Trophoblast cell (in vitro differentiated cells and primary cell): ENCODE data around the gene DPP9.
A peak's percentile ranks its signal among the peaks of the same experiment; 100 is the strongest.

ENCODE experiments used
- DNase-seq, 2 donors: peaks; one replicate each; pipeline ENCODE4 v3.0.0-alpha.2; 2016
- H2AFZ ChIP-seq: 2 replicates; pipeline ENCODE4 v1.6.1; 2013; ENCODE audit warnings: low read length, moderate library complexity, mild to moderate bottlenecking; ENCODE audit not compliant: insufficient read depth, poor library complexity
- H2AK5ac ChIP-seq: 2 replicates; pipeline ENCODE4 v1.6.1; 2013; ENCODE audit warnings: mild to moderate bottlenecking, low read length
- H2BK120ac ChIP-seq: 2 replicates; pipeline ENCODE4 v1.6.1; 2013; ENCODE audit warnings: low read length, mild to moderate bottlenecking, moderate library complexity; ENCODE audit not compliant: insufficient read depth, poor library complexity
- H2BK12ac ChIP-seq: 2 replicates; pipeline ENCODE4 v1.6.1; 2013; ENCODE audit warnings: mild to moderate bottlenecking, low read length, moderate library complexity
- H2BK5ac ChIP-seq: 2 replicates; pipeline ENCODE4 v1.6.1; 2013; ENCODE audit warnings: low read length, low read depth, moderate library complexity, mild to moderate bottlenecking; ENCODE audit not compliant: poor library complexity
- H3K14ac ChIP-seq: 2 replicates; pipeline ENCODE4 v1.6.1; 2013; ENCODE audit warnings: mild to moderate bottlenecking, low read length
- H3K18ac ChIP-seq: 2 replicates; pipeline ENCODE4 v1.6.1; 2013; ENCODE audit warnings: mild to moderate bottlenecking, low read length
- H3K23ac ChIP-seq: 2 replicates; pipeline ENCODE4 v1.6.1; 2013; ENCODE audit warnings: low read length
- H3K27ac ChIP-seq: 2 replicates; pipeline ENCODE4 v1.5.1; 2013; ENCODE audit warnings: low read depth, mild to moderate bottlenecking, inconsistent platforms, low read length, moderate library complexity
- H3K27me3 ChIP-seq: 2 replicates; pipeline ENCODE4 v1.6.1; 2013; ENCODE audit warnings: inconsistent platforms, mild to moderate bottlenecking, low read length, moderate library complexity; ENCODE audit not compliant: insufficient read depth
- H3K36me3 ChIP-seq, 2 experiments: 1 replicate in 1 of 2; 2 replicates in 1 of 2; pipeline ENCODE4 v1.6.1; 2013; ENCODE audit warnings: low read length in 2 of 2, mild to moderate bottlenecking in 2 of 2, moderate library complexity in 1 of 2; ENCODE audit not compliant: insufficient read depth in 2 of 2, control insufficient read depth in 1 of 2
- H3K4ac ChIP-seq: 2 replicates; pipeline ENCODE4 v1.6.1; 2013; ENCODE audit warnings: low read depth, mild to moderate bottlenecking, low read length, moderate library complexity
- H3K4me1 ChIP-seq, 2 experiments: 1 replicate in 1 of 2; 2 replicates in 1 of 2; pipeline ENCODE4 v1.6.1; 2013; ENCODE audit warnings: low read length in 2 of 2, mild to moderate bottlenecking in 2 of 2, moderate library complexity in 1 of 2; ENCODE audit not compliant: insufficient read depth in 2 of 2, control insufficient read depth in 1 of 2
- H3K4me2 ChIP-seq: 2 replicates; pipeline ENCODE4 v1.6.1; 2013; ENCODE audit warnings: inconsistent platforms, mild to moderate bottlenecking, low read length, moderate library complexity
- H3K4me3 ChIP-seq: 2 replicates; pipeline ENCODE4 v1.5.1; 2013; ENCODE audit warnings: mild to moderate bottlenecking, low read depth, low read length, inconsistent platforms
- H3K79me1 ChIP-seq: one replicate; pipeline ENCODE4 v1.6.1; 2013; ENCODE audit warnings: low read length
- H3K79me2 ChIP-seq: 2 replicates; pipeline ENCODE4 v1.6.1; 2013; ENCODE audit warnings: low read length, mild to moderate bottlenecking; ENCODE audit not compliant: control insufficient read depth, insufficient read depth, poor library complexity
- H3K9ac ChIP-seq: 2 replicates; pipeline ENCODE4 v1.6.1; 2013; ENCODE audit warnings: mild to moderate bottlenecking, low read length
- H3K9me3 ChIP-seq: 2 replicates; pipeline ENCODE4 v1.6.1; 2013; ENCODE audit warnings: low read depth, mild to moderate bottlenecking, control low read depth, inconsistent platforms, low read length; ENCODE audit not compliant: insufficient read depth
- H4K12ac ChIP-seq: 2 replicates; pipeline ENCODE4 v1.6.1; 2013; ENCODE audit warnings: low read depth, mild to moderate bottlenecking, low read length, moderate library complexity
- H4K8ac ChIP-seq: 2 replicates; pipeline ENCODE4 v1.6.1; 2013; ENCODE audit warnings: low read depth, mild to moderate bottlenecking, low read length, moderate library complexity
- H4K91ac ChIP-seq: one replicate; pipeline ENCODE4 v1.6.1; 2013; ENCODE audit warnings: low read depth, mild to moderate bottlenecking, low read length, moderate library complexity
- WGBS: extraction: QIAGEN DNeasy Blood & Tissue Kit; methylation state at CpG from one replicate; pipeline ENCODE4 v1.1.7; 2013; ENCODE audit warnings: missing lambda C conversion rate; ENCODE audit not compliant: insufficient read length, insufficient coverage; ENCODE audit errors: extremely low coverage; 5-methylcytosine and 5-hydroxymethylcytosine counted together

Gene DPP9

DNA sequence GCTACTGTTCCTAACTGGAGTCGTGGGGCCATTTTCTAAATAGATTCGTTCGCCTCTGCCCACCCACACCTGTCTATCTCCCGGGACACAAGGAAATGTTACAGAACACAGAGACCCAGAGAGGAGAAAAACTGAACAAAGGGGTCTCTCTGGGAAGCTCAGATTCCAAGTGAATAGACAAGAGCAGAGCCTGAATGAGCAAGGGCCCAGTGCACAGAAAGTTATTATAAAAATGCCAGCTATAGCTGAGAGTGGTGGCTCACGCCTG lies 40.7 kb upstream of the DPP9 start:
- no peak overlapping the region for H2AK5ac ChIP-seq
- H4K12ac ChIP-seq, result no peak overlapping the region
- H3K4me1 ChIP-seq, result peaks cover 3 to 6% of the 10 kb centered on the region in 2 experiments
- H3K4me3 ChIP-seq, result no peak overlapping the region
- no peak overlapping the region for H2AFZ ChIP-seq
- H2BK120ac ChIP-seq, result no peak overlapping the region
- no CpG with 5 or more reads among the region's 5 CpGs for WGBS
- H3K27ac ChIP-seq, result no peak overlapping the region
- no peak overlapping the region for H3K4me2 ChIP-seq
- no peak overlapping the region for H3K4ac ChIP-seq
- no peak overlapping the region for H3K18ac ChIP-seq
- H3K9me3 ChIP-seq, result no peaks in the 10 kb centered on the region
- H3K23ac ChIP-seq, result no peak overlapping the region
- no peak overlapping the region for H2BK12ac ChIP-seq
- H3K9ac ChIP-seq, result no peak overlapping the region
- H3K27me3 ChIP-seq, result no peaks in the 10 kb centered on the region
- no peak overlapping the region for H4K91ac ChIP-seq
- no peaks in the 10 kb centered on the region for H3K36me3 ChIP-seq
- no peak overlapping the region for H2BK5ac ChIP-seq
- no peak overlapping the region for H4K8ac ChIP-seq
- no peaks in the 10 kb centered on the region for H3K79me2 ChIP-seq
- no peak for DNase-seq
- no peaks in the 10 kb centered on the region for H3K79me1 ChIP-seq
- H3K14ac ChIP-seq, result no peak overlapping the region

DNA sequence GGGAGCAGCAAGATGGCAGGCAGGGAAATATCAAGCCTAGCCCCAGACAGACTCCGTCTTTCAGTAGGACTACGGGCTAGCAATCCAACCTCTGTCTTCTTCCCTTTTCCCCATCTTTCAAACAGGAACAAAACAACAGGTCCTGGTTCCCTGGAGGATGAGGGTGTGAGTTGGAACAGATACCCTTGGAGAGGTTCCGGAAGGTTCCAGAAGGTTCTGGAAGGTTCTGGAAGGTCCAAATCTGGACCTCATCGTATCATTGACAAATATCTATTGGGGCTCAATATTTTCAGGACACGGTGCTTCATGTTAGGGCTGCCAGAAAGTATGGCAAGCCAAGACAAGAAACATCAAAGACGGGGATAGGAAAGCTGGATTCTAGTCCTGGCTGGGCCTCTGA lies 39.4 kb upstream of the DPP9 start:
- Histone ChIP-seq H2AK5ac (no peak overlapping the region), H3K23ac (no peak overlapping the region), H4K91ac (no peak overlapping the region), H3K9ac (no peak overlapping the region), H3K4me1 (peaks cover 3 to 7% of the 10 kb centered on the region in 2 experiments), H3K4me3 (no peak overlapping the region), H2AFZ (no peak overlapping the region), H3K27me3 (no peaks in the 10 kb centered on the region), H3K79me1 (no peaks in the 10 kb centered on the region), H4K8ac (no peak overlapping the region), H2BK5ac (no peak overlapping the region), H3K18ac (no peak overlapping the region), H2BK12ac (no peak overlapping the region), H3K27ac (no peak overlapping the region), H3K4ac (no peak overlapping the region), H3K9me3 (no peaks in the 10 kb centered on the region), H3K4me2 (no peak overlapping the region), H4K12ac (no peak overlapping the region), H3K14ac (no peak overlapping the region), H3K36me3 (no peaks in the 10 kb centered on the region), H2BK120ac (no peak overlapping the region), H3K79me2 (no peaks in the 10 kb centered on the region)
- no CpG with 5 or more reads among the region's 6 CpGs for WGBS
- no peak for DNase-seq

DNA sequence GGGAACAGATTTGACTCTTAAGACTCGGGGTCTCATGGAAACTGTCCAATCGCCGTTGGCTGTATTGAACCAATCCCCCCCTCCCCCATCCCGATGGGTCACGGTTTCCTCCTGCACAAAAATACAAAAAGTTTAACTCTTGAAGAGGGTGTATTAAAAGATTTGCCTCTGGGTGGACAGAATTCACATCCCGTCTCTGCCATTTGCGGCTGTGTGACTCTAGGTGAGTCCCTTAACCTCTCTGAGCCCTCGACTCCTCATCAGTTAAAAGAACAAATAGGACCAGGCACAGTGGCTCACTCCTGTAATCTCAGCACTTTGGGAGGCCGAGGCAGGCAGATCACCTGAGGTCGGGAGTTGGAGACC lies 36.6 kb upstream of the DPP9 start:
- DNase-seq, result no peak
- Histone ChIP-seq H3K27ac (no peak overlapping the region), H4K12ac (no peak overlapping the region), H4K8ac (no peak overlapping the region), H3K4me1 (peaks cover 3 to 7% of the 10 kb centered on the region in 2 experiments), H3K4ac (no peak overlapping the region), H3K9ac (no peak overlapping the region), H3K79me1 (no peaks in the 10 kb centered on the region), H2BK5ac (no peak overlapping the region), H3K36me3 (no peaks in the 10 kb centered on the region), H3K27me3 (no peaks in the 10 kb centered on the region), H2AK5ac (no peak overlapping the region), H2AFZ (no peak overlapping the region), H3K4me3 (no peak overlapping the region), H3K4me2 (peak overlapping the region; percentile 62), H3K9me3 (no peaks in the 10 kb centered on the region), H4K91ac (no peak overlapping the region), H3K79me2 (no peaks in the 10 kb centered on the region), H2BK120ac (no peak overlapping the region), H2BK12ac (no peak overlapping the region), H3K14ac (no peak overlapping the region), H3K18ac (no peak overlapping the region), H3K23ac (no peak overlapping the region)
- WGBS, result no CpG with 5 or more reads among the region's 10 CpGs

DNA sequence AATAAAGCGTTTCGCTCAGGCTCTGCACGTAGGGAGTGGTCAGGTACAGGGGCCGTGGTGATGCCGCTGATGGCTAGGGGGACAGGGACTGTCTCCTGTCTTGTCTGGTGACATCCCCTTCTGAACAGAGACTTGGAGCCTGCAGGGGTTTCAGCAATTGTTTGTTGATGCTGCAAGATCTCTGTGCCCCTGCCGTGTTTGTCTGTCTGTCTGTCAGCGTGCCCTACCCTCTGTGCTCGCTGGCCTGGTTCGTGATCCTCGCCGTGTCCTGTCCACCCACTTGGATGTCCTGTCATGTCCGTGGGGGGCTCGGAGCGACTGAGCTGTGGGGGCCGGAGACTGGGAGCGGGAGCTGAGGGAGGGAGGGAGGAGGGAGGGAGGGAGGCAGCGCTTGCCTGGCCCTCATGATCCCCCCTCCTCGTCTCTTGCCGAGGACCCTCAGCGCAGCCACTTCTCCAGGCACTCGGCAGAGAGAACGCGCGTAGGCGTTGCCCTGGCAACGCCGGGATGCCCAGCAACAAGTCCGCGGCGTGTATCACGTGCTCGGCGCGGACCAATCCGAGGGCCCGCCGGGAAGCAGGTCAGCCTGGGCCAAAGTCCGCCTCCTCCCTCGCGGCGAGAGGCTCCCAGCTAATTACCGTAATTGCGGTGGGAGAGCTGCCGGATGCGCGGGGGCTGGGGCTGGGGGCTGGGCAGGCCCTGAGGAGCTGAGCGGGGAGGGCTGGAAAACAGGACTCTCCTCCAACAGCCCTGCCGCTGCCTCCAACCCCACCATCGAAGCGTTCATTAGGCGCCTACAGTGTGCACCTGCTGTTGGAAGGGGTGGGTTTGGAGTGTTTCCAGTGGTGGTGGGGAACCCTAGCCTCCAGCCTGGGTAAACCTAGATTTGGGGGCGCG lies 36.0 kb upstream of the DPP9 start:
- Histone ChIP-seq H4K12ac (no peak overlapping the region), H3K14ac (no peak overlapping the region), H3K27ac (no peak overlapping the region), H4K8ac (no peak overlapping the region), H2BK12ac (no peak overlapping the region), H3K4me1 (peaks cover 3 to 7% of the 10 kb centered on the region in 2 experiments), H3K4me3 (peak overlapping the region; percentile 34), H3K18ac (no peak overlapping the region), H2BK120ac (no peak overlapping the region), H3K27me3 (no peaks in the 10 kb centered on the region), H3K9ac (no peak overlapping the region), H3K4me2 (peak overlapping the region; percentile 62), H2BK5ac (no peak overlapping the region), H3K79me1 (no peaks in the 10 kb centered on the region), H2AFZ (no peak overlapping the region), H3K79me2 (no peaks in the 10 kb centered on the region), H3K4ac (no peak overlapping the region), H2AK5ac (no peak overlapping the region), H3K9me3 (no peaks in the 10 kb centered on the region), H4K91ac (no peak overlapping the region), H3K23ac (no peak overlapping the region), H3K36me3 (no peaks in the 10 kb centered on the region)
- no CpG with 5 or more reads among the region's 53 CpGs for WGBS
- peak; percentile 81 to 90 for DNase-seq
